Loucy (cell line): Measurements from ENCODE around the gene STON1.
"Not testable (repeated sequence)": the region's sequence is repeated elsewhere in the genome, so short reads cannot be mapped to it uniquely, and the experiment has no call there.

Experiments
- H2AFZ ChIP-seq: fragments of 200-600 bp; sonication (generic); 2 replicates; pipeline ENCODE4 v1.6.0; 2016; ENCODE audit warnings: antibody characterized with exemption, mild to moderate bottlenecking, low read length, moderate library complexity
- H3F3A ChIP-seq: fragments of 200-600 bp; 2 replicates; pipeline ENCODE4 v1.6.0; 2016; ENCODE audit warnings: antibody characterized with exemption, low read depth, mild to moderate bottlenecking
- H3K27me3 ChIP-seq: fragments of 200-600 bp; sonication (generic); 2 replicates; pipeline ENCODE4 v1.6.1; 2014; ENCODE audit warnings: low read length, mild to moderate bottlenecking; ENCODE audit not compliant: insufficient read depth, poor library complexity, severe bottlenecking
- H3K36me3 ChIP-seq: fragments of 200-600 bp; sonication (generic); 2 replicates; pipeline ENCODE4 v1.6.1; 2016; ENCODE audit warnings: low read length; ENCODE audit not compliant: insufficient read depth
- H3K4me1 ChIP-seq: fragments of 200-600 bp; sonication (generic); 2 replicates; pipeline ENCODE4 v1.5.1; 2014; ENCODE audit warnings: low read length, mild to moderate bottlenecking; ENCODE audit not compliant: insufficient read depth, poor library complexity, severe bottlenecking
- H3K4me2 ChIP-seq: fragments of 200-600 bp; sonication (generic); 2 replicates; pipeline ENCODE4 v1.6.0; 2014; ENCODE audit warnings: antibody characterized with exemption, low read length, low read depth, mild to moderate bottlenecking; ENCODE audit not compliant: poor library complexity, severe bottlenecking
- H3K4me3 ChIP-seq: fragments of 200-600 bp; sonication (generic); 2 replicates; pipeline ENCODE4 v1.5.1; 2014; ENCODE audit warnings: low read length, mild to moderate bottlenecking, mixed read lengths; ENCODE audit not compliant: poor library complexity, severe bottlenecking
- H3K79me2 ChIP-seq: fragments of 200-600 bp; sonication (generic); 2 replicates; pipeline ENCODE4 v1.6.1; 2014; ENCODE audit warnings: low read length; ENCODE audit not compliant: insufficient read depth
- H3K9ac ChIP-seq: fragments of 200-600 bp; sonication (generic); 2 replicates; pipeline ENCODE4 v1.6.0; 2014; ENCODE audit warnings: mild to moderate bottlenecking, low read depth, low read length, moderate library complexity; ENCODE audit not compliant: poor library complexity, severe bottlenecking
- H3K9me2 ChIP-seq: fragments of 200-600 bp; sonication (generic); replicated peaks from 2 replicates; pipeline ENCODE4 v1.6.1; 2016; ENCODE audit warnings: low read depth, low read length, mixed read lengths
- H3K9me3 ChIP-seq: fragments of 200-600 bp; sonication (generic); 2 replicates; pipeline ENCODE4 v1.6.1; 2014; ENCODE audit warnings: mild to moderate bottlenecking, antibody characterized with exemption, low read length, low read depth; ENCODE audit not compliant: insufficient read depth
- H4K20me1 ChIP-seq: fragments of 200-600 bp; sonication (generic); 2 replicates; pipeline ENCODE4 v1.6.0; 2014; ENCODE audit warnings: antibody characterized with exemption, low read length, mild to moderate bottlenecking; ENCODE audit not compliant: insufficient read depth, poor library complexity, severe bottlenecking
- EZH2phosphoT487 ChIP-seq: fragments of 200-600 bp; IDR thresholded peaks from 2 replicates; pipeline ENCODE4 v1.6.1; 2018; ENCODE audit warnings: antibody characterized with exemption, mild to moderate bottlenecking, moderate library complexity, borderline replicate concordance
- TF ChIP-seq, protein P1 (sequence below): fragments of 200-600 bp; sonication (generic); conservative IDR thresholded peaks from 2 replicates; pipeline ENCODE4 v1.5.1; 2014; ENCODE audit warnings: mild to moderate bottlenecking, antibody characterized with exemption, low read length

The STON1 gene

DNA sequence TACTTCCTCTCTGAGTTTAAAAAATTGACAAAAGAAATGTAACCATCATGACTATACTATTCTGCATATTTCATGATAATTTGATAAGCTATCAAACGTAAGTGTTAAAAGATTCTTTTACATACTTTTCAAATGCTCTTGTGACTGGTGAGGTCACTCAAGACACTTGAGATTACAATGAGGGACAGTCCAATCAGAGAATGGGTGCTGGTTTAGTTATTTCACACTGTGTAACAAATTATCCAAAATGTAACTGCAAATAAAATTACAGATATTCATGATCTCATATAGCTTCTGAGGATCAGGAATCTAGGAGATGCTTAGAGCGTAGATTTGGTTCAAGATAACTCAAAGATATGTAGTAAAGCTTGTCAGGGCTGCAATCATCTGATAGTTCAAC is 83.3 kb downstream of the STON1 start:
- Histone ChIP-seq H3K4me2 (no peak overlapping the region), H4K20me1 (no peaks in the 10 kb centered on the region), H3K9me2 (no peaks in the 10 kb centered on the region), H3K4me3 (no peak overlapping the region), H3K27me3 (no peaks in the 10 kb centered on the region), H3K79me2 (no peaks in the 10 kb centered on the region), H3K36me3 (no peaks in the 10 kb centered on the region), H3K9me3 (no peaks in the 10 kb centered on the region), H3K4me1 (no peaks in the 10 kb centered on the region), H3K9ac (no peak overlapping the region), H2AFZ (no peak overlapping the region), H3F3A (no peaks in the 10 kb centered on the region)
- TF ChIP-seq, protein P1, sequence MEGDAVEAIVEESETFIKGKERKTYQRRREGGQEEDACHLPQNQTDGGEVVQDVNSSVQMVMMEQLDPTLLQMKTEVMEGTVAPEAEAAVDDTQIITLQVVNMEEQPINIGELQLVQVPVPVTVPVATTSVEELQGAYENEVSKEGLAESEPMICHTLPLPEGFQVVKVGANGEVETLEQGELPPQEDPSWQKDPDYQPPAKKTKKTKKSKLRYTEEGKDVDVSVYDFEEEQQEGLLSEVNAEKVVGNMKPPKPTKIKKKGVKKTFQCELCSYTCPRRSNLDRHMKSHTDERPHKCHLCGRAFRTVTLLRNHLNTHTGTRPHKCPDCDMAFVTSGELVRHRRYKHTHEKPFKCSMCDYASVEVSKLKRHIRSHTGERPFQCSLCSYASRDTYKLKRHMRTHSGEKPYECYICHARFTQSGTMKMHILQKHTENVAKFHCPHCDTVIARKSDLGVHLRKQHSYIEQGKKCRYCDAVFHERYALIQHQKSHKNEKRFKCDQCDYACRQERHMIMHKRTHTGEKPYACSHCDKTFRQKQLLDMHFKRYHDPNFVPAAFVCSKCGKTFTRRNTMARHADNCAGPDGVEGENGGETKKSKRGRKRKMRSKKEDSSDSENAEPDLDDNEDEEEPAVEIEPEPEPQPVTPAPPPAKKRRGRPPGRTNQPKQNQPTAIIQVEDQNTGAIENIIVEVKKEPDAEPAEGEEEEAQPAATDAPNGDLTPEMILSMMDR, result no peak
- TF ChIP-seq EZH2phosphoT487, result no peak

DNA sequence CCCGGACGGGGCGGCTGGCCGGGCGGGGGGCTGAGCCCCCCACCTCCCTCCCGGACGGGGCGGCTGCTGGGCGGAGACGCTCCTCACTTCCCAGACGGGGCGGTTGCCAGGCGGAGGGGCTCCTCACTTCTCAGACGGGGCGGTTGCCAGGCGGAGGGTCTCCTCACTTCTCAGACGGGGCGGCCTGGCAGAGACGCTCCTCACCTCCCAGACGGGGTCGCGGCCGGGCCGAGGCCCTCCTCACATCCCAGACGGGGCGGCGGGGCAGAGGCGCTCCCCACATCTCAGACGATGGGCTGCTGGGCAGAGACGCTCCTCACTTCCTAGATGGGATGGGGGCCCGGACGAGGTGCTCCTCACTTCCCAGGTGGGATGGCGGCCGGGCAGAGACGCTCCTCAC is 84.6 kb downstream of the STON1 start:
- not testable (repeated sequence) for H3K4me2 ChIP-seq, H3K36me3 ChIP-seq, H3F3A ChIP-seq, H3K4me3 ChIP-seq, H3K9me2 ChIP-seq, H3K9me3 ChIP-seq, H3K79me2 ChIP-seq, H3K27me3 ChIP-seq, H4K20me1 ChIP-seq, H2AFZ ChIP-seq, H3K9ac ChIP-seq, H3K4me1 ChIP-seq

DNA sequence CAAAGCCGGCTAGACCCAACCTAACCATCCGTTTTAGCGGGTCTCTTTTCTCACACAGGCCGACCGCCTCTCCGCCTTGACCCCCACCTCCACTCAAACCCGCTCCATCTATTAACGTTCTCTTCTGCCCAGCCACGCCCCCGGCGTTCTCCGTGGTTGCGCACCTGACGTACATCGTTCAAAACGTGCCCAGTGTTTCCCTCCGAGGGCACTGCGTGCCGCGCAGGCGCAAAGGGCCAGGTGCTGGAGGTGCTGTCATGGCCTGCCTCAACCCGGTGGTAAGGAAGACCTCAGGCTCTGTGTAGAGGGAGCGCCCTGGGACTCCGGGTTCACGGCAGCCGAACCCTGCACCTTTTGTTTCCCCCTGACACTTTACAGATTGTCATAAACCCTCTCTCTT is 87.7 kb downstream of the STON1 start, which contains the start of gene GTF2A1L:
GTF2A1L (plus strand) TSS at position 239 of the 400 bp plus-strand sequence; CDS start at position 258, 19 bp downstream.
- no peak within 1 kb of the TSS for H3K9ac ChIP-seq
- H3F3A ChIP-seq, result no peaks in the 10 kb centered on the region
- TF ChIP-seq EZH2phosphoT487, result no peak
- TF ChIP-seq, protein P1, result no peak
- H3K36me3 ChIP-seq, result no peaks in the 10 kb centered on the region
- H3K4me2 ChIP-seq, result no peak within 1 kb of the TSS
- no peaks in the 10 kb centered on the region for H3K9me2 ChIP-seq
- H3K79me2 ChIP-seq, result no peaks in the 10 kb centered on the region
- no peaks in the 10 kb centered on the region for H3K27me3 ChIP-seq
- no peak within 1 kb of the TSS for H2AFZ ChIP-seq
- H3K4me1 ChIP-seq, result no peaks in the 10 kb centered on the region
- no peaks in the 10 kb centered on the region for H4K20me1 ChIP-seq
- no peaks in the 10 kb centered on the region for H3K9me3 ChIP-seq
- H3K4me3 ChIP-seq, result no peak within 1 kb of the TSS

DNA sequence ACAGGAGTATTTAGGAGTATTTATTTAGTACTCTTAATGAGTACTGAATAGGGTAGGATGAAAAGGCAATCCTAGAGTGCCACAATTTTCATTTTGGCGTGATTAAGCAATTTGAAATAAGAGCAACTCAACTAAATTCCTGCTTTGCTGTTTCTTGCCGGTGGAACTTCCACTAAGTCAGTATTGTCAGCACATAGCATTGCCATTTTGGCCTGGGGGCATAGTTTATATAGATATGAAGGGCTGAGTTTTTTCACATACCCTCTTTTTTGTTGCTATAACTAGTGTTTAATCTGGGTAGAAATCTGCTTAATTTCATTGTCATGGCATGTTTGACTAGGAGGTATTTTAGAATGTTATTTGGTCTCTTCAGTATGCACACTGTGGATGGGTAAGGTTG is 89.6 kb downstream of the STON1 start:
- H3K4me2 ChIP-seq, result no peak overlapping the region
- H3F3A ChIP-seq, result no peaks in the 10 kb centered on the region
- no peaks in the 10 kb centered on the region for H3K36me3 ChIP-seq
- no peaks in the 10 kb centered on the region for H3K9me3 ChIP-seq
- no peak overlapping the region for H3K4me3 ChIP-seq
- H3K4me1 ChIP-seq, result no peaks in the 10 kb centered on the region
- no peaks in the 10 kb centered on the region for H3K79me2 ChIP-seq
- TF ChIP-seq, protein P1, result no peak
- TF ChIP-seq EZH2phosphoT487, result no peak
- H3K9ac ChIP-seq, result no peak overlapping the region
- H3K27me3 ChIP-seq, result no peaks in the 10 kb centered on the region
- no peaks in the 10 kb centered on the region for H4K20me1 ChIP-seq
- no peaks in the 10 kb centered on the region for H3K9me2 ChIP-seq
- no peak overlapping the region for H2AFZ ChIP-seq
